Measurements from ENCODE around the gene POMZP3.
"Not testable (repeated sequence)": the region's sequence is repeated elsewhere in the genome, so short reads cannot be mapped to it uniquely, and the experiment has no call there.

POMZP3 gene

GRCh38 chr7:76600116-76600482, 27.0 kb downstream of the POMZP3 start:
- H3K4me1 ChIP-seq (ENCODE audit: insufficient read depth, low read length); H3K9me3 ChIP-seq (ENCODE audit: control insufficient read depth, insufficient read depth, low read length); H3K36me3 ChIP-seq (ENCODE audit: insufficient read depth, low read length); H3K9ac ChIP-seq (ENCODE audit: low read depth, low read length): not testable (repeated sequence)

GRCh38 chr7:76598590-76599264, 28.4 kb downstream of the POMZP3 start:
- not testable (repeated sequence) for H3K9ac ChIP-seq (ENCODE audit: low read depth, low read length); H3K9me3 ChIP-seq (ENCODE audit: control insufficient read depth, insufficient read depth, low read length); H3K36me3 ChIP-seq (ENCODE audit: insufficient read depth, low read length)

GRCh38 chr7:76597288-76597687, 29.8 kb downstream of the POMZP3 start:
- not testable (repeated sequence) for H3K9me3 ChIP-seq (ENCODE audit: control insufficient read depth, insufficient read depth, low read length); H3K36me3 ChIP-seq (ENCODE audit: insufficient read depth, low read length); H3K9ac ChIP-seq (ENCODE audit: low read depth, low read length); H3K4me1 ChIP-seq (ENCODE audit: insufficient read depth, low read length)

More at GRCh38 chr7:76598590-76599264, 28.4 kb downstream of the POMZP3 start:
- not testable (repeated sequence) for H3K4me1 ChIP-seq (ENCODE audit: insufficient read depth, low read length)

GRCh38 chr7:76592694-76593093, 34.4 kb downstream of the POMZP3 start:
- H3K9me3 ChIP-seq (ENCODE audit: control insufficient read depth, insufficient read depth, low read length); H3K36me3 ChIP-seq (ENCODE audit: insufficient read depth, low read length); H3K9ac ChIP-seq (ENCODE audit: low read depth, low read length); H3K4me1 ChIP-seq (ENCODE audit: insufficient read depth, low read length): not testable (repeated sequence)

GRCh38 chr7:76591602-76592304, 35.3 kb downstream of the POMZP3 start:
- not testable (repeated sequence) for H3K36me3 ChIP-seq (ENCODE audit: insufficient read depth, low read length); H3K4me1 ChIP-seq (ENCODE audit: insufficient read depth, low read length); H3K9ac ChIP-seq (ENCODE audit: low read depth, low read length); H3K9me3 ChIP-seq (ENCODE audit: control insufficient read depth, insufficient read depth, low read length)

GRCh38 chr7:76591033-76591432, 36.0 kb downstream of the POMZP3 start:
- not testable (repeated sequence) for H3K4me1 ChIP-seq (ENCODE audit: insufficient read depth, low read length); H3K9me3 ChIP-seq (ENCODE audit: control insufficient read depth, insufficient read depth, low read length); H3K9ac ChIP-seq (ENCODE audit: low read depth, low read length); H3K36me3 ChIP-seq (ENCODE audit: insufficient read depth, low read length)

- H3K9me3 ChIP-seq (ENCODE audit: control insufficient read depth, insufficient read depth, low read length); H3K9ac ChIP-seq (ENCODE audit: low read depth, low read length); H3K36me3 ChIP-seq (ENCODE audit: insufficient read depth, low read length); H3K4me1 ChIP-seq (ENCODE audit: insufficient read depth, low read length): not testable (repeated sequence)
These were observed 38.5 kb downstream of the POMZP3 start for GRCh38 chr7:76588586-76588985.

- H3K9me3 ChIP-seq (ENCODE audit: control insufficient read depth, insufficient read depth, low read length); H3K4me1 ChIP-seq (ENCODE audit: insufficient read depth, low read length); H3K36me3 ChIP-seq (ENCODE audit: insufficient read depth, low read length); H3K9ac ChIP-seq (ENCODE audit: low read depth, low read length): not testable (repeated sequence)
These were observed 40.3 kb downstream of the POMZP3 start for GRCh38 chr7:76586585-76587315.

GRCh38 chr7:76583636-76584281, 43.3 kb downstream of the POMZP3 start:
- H3K9ac ChIP-seq (ENCODE audit: low read depth, low read length); H3K36me3 ChIP-seq (ENCODE audit: insufficient read depth, low read length); H3K9me3 ChIP-seq (ENCODE audit: control insufficient read depth, insufficient read depth, low read length); H3K4me1 ChIP-seq (ENCODE audit: insufficient read depth, low read length): not testable (repeated sequence)

GRCh38 chr7:76582848-76583631, 44.0 kb downstream of the POMZP3 start:
- not testable (repeated sequence) for H3K36me3 ChIP-seq (ENCODE audit: insufficient read depth, low read length); H3K9ac ChIP-seq (ENCODE audit: low read depth, low read length); H3K9me3 ChIP-seq (ENCODE audit: control insufficient read depth, insufficient read depth, low read length); H3K4me1 ChIP-seq (ENCODE audit: insufficient read depth, low read length)

GRCh38 chr7:76575919-76576655, 51.0 kb downstream of the POMZP3 start:
- not testable (repeated sequence) for H3K36me3 ChIP-seq (ENCODE audit: insufficient read depth, low read length); H3K4me1 ChIP-seq (ENCODE audit: insufficient read depth, low read length); H3K9ac ChIP-seq (ENCODE audit: low read depth, low read length); H3K9me3 ChIP-seq (ENCODE audit: control insufficient read depth, insufficient read depth, low read length)

- H3K9me3 ChIP-seq (ENCODE audit: control insufficient read depth, insufficient read depth, low read length); H3K9ac ChIP-seq (ENCODE audit: low read depth, low read length); H3K36me3 ChIP-seq (ENCODE audit: insufficient read depth, low read length); H3K4me1 ChIP-seq (ENCODE audit: insufficient read depth, low read length): not testable (repeated sequence)
These were observed 51.6 kb downstream of the POMZP3 start for GRCh38 chr7:76575431-76575830.

- not testable (repeated sequence) for H3K9ac ChIP-seq (ENCODE audit: low read depth, low read length); H3K9me3 ChIP-seq (ENCODE audit: control insufficient read depth, insufficient read depth, low read length); H3K36me3 ChIP-seq (ENCODE audit: insufficient read depth, low read length); H3K4me1 ChIP-seq (ENCODE audit: insufficient read depth, low read length)
These were observed 54.8 kb downstream of the POMZP3 start for GRCh38 chr7:76572296-76572695.

- not testable (repeated sequence) for H3K4me1 ChIP-seq (ENCODE audit: insufficient read depth, low read length); H3K36me3 ChIP-seq (ENCODE audit: insufficient read depth, low read length); H3K9ac ChIP-seq (ENCODE audit: low read depth, low read length); H3K9me3 ChIP-seq (ENCODE audit: control insufficient read depth, insufficient read depth, low read length)
These were observed 56.7 kb downstream of the POMZP3 start for GRCh38 chr7:76570324-76570775.

Measured in ES-I3 (cell line).